Esophagus (tissue), 2 donors: ENCODE results near the gene ZP1. TPM values are rescaled to one million over a fixed set of nuclear protein-coding genes. Genes with fewer than 3 reads are reported as not detected.

Experiments used
- H3K27ac ChIP-seq, 2 donors: one replicate each; pipeline ENCODE4 v1.5.1; 2013; ENCODE audit warnings: low read depth in 2 of 2, mild to moderate bottlenecking in 2 of 2, inconsistent platforms in 1 of 2, low read length in 1 of 2, moderate library complexity in 1 of 2
- H3K27me3 ChIP-seq, 2 donors: one replicate each; pipeline ENCODE4 v1.6.1; 2013; ENCODE audit warnings: low read length in 2 of 2, control low read depth in 1 of 2, mild to moderate bottlenecking in 1 of 2; ENCODE audit not compliant: insufficient read depth in 2 of 2, control insufficient read depth in 1 of 2
- H3K36me3 ChIP-seq, 2 donors: one replicate each; pipeline ENCODE4 v1.6.1; 2013; ENCODE audit warnings: low read length in 1 of 2; ENCODE audit not compliant: control insufficient read depth in 2 of 2, insufficient read depth in 2 of 2
- H3K4me1 ChIP-seq, 2 donors: one replicate each; pipeline ENCODE4 v1.6.1; 2013; ENCODE audit warnings: low read length in 1 of 2; ENCODE audit not compliant: control insufficient read depth in 2 of 2, insufficient read depth in 2 of 2
- H3K4me3 ChIP-seq, 2 donors: one replicate each; pipeline ENCODE4 v1.5.1; 2013; ENCODE audit warnings: low read length in 2 of 2, mild to moderate bottlenecking in 2 of 2, low read depth in 1 of 2, moderate library complexity in 1 of 2
- H3K9me3 ChIP-seq, 2 donors: one replicate each; pipeline ENCODE4 v1.6.1; 2013; ENCODE audit warnings: mild to moderate bottlenecking in 2 of 2, low read depth in 1 of 2, low read length in 1 of 2, moderate library complexity in 1 of 2; ENCODE audit not compliant: control insufficient read depth in 2 of 2, insufficient read depth in 1 of 2
- WGBS, 2 donors: extraction: QIAGEN DNeasy Blood & Tissue Kit; methylation state at CpG; one replicate each; pipeline ENCODE4 v1.1.7; 2013; 5-methylcytosine and 5-hydroxymethylcytosine counted together
- polyA plus RNA-seq, 2 donors: library from polyadenylated mRNA; stranded (reverse); fragments of 200-250 nt; gene quantifications; one replicate each; pipeline ENCODE4 v1.2.3, GENCODE V29; 2013
- donor health status: healthy with polysubstance abuse.
- donor health status: Bipolar disorder and iron deficiency.

ZP1 gene
- polyA plus RNA-seq, 2 donors: 0.06 to 0.08 TPM

DNA sequence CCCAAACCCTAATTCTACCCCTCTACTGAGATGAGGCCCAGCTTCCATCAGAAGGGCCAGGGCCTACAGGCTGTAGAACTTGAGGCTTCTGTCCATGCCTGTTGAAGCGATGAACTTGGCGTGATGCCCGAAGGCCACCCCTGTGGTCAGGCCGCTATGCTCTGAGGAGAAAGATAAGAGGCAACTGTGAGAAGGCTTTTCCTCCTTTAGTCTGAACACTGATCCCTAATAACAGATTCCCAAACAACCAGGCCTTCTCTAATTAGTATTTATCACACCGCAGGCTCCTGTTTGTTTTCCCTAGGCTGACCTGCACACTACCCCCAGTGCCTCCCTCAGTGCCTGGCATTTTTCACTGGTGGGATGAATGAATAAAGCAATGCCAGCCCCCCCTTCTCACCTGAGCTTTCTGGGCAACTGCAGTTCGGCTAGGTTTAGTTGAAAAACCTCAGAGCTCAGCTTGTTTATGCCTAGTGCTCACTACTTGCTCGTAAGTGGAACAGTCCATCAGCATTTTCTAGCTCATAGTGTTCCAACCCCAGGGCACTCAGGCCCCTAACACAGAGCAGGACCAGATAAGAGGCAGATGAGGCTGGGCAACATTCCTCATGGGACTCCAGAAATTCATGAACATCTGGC is 23.9 kb downstream of the ZP1 start:
- no peaks in the 10 kb centered on the region for H3K9me3 ChIP-seq
- H3K4me3 ChIP-seq: no peak overlapping the region
- no peaks in the 10 kb centered on the region for H3K4me1 ChIP-seq
- 79 to 83% methylated on average over 7 of the region's 7 CpGs for WGBS, 2 donors
- peaks cover 6 to 11% of the 10 kb centered on the region in 2 donors for H3K36me3 ChIP-seq
- no peaks in the 10 kb centered on the region for H3K27me3 ChIP-seq
- H3K27ac ChIP-seq: no peak overlapping the region

DNA sequence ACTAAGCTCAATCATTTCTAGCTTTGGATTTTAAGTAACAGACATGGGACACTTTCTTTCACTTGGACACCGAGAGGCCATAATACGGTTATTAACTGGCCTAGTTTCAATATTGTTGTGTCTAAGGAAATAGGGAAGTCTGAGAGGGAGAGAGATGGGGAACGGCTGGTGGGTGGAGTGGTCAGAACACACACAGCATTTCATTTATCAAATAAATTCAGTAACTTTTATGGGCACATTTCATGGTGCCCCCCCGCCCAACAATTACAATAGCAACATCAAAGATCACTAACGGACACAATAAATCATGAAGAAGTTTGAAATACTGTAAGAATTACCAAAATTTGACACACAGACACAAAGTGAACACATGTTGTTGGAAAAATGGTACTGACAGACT is 28.3 kb downstream of the ZP1 start:
- H3K4me1 ChIP-seq: no peaks in the 10 kb centered on the region
- H3K27ac ChIP-seq: no peak overlapping the region
- H3K27me3 ChIP-seq: no peaks in the 10 kb centered on the region
- no peaks in the 10 kb centered on the region for H3K9me3 ChIP-seq
- 84 to 91% methylated on average over 5 of the region's 5 CpGs for WGBS, 2 donors
- H3K36me3 ChIP-seq: peaks cover 22 to 36% of the 10 kb centered on the region in 2 donors
- H3K4me3 ChIP-seq: no peak overlapping the region

GRCh38 chr11:60897496-60897895 is 30.2 kb downstream of the ZP1 start:
- H3K36me3 ChIP-seq: peaks cover 31 to 45% of the 10 kb centered on the region in 2 donors
- WGBS, 2 donors: 87 to 89% methylated on average over 4 of the region's 4 CpGs
- H3K27ac ChIP-seq: no peak overlapping the region
- H3K27me3 ChIP-seq: no peaks in the 10 kb centered on the region
- no peak overlapping the region for H3K4me3 ChIP-seq
- H3K9me3 ChIP-seq: no peaks in the 10 kb centered on the region
- H3K4me1 ChIP-seq: no peaks in the 10 kb centered on the region

DNA sequence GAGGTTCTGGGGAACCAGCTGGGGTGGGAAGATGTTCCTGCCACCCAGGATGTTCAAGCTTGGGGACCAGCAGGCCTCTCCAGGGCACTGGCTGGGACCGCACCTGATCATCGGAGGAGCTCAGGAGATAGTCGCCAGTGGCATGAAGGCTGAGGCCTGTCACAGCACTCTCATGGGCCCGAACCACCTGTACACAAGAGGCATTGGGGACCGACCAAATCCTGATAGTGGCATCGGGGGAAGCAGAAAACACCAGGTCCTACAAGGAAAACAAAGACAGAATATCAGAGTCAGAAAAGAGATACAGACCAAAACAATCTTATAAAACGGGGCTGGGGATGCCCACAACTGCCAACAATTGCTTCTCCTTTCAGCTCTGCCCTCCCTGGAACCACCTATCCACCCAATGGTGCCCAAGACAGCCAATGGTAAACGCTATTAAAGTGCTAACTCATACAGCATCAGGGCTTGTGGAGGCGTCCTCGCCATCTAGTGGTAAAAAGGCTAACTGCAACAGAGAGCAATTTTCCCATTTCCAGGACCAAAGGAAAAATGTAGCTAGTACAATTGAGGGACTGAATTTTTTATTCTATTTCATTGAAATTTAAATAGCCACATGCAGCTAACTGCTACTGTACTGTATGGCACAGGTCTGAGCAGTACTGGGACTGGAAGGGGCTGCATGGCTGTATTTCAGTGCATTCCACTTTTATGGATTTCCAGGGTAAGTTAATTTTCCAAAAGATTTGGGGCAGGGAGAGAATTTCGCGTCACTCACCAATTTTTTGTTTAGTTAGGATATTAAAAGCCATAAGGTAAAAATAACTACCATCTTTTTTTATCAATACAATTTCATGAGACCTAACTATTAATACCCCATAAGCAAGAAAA is 31.9 kb downstream of the ZP1 start:
- WGBS, 2 donors: 59% methylated on average over 12 of the region's 12 CpGs
- peaks cover 31 to 57% of the 10 kb centered on the region in 2 donors for H3K36me3 ChIP-seq
- no peak overlapping the region for H3K4me3 ChIP-seq
- no peaks in the 10 kb centered on the region for H3K4me1 ChIP-seq
- no peak overlapping the region for H3K27ac ChIP-seq
- no peaks in the 10 kb centered on the region for H3K9me3 ChIP-seq
- H3K27me3 ChIP-seq: no peaks in the 10 kb centered on the region

DNA sequence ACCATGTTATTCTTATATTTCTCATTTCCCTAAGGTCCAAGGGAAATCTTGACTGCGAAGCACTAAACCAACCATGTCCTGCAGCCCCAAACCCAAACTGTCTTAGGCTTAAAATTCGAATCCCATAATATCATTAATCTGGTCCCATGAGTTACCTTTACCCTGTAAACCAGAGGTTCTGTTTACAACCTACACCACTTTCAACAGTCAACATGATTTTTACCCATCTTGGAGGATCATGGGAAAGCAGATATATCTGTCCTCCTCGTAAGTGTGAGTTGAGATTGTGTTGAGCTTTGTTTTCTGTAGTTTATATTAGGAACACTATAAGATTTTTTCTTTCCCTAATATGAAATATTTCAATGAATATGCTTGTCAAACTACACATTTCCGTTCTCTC is 32.6 kb downstream of the ZP1 start:
- no peak overlapping the region for H3K4me3 ChIP-seq
- no peaks in the 10 kb centered on the region for H3K9me3 ChIP-seq
- no peak overlapping the region for H3K27ac ChIP-seq
- H3K4me1 ChIP-seq: no peaks in the 10 kb centered on the region
- 69 to 72% methylated on average over 4 of the region's 4 CpGs for WGBS, 2 donors
- peaks cover 28 to 57% of the 10 kb centered on the region in 2 donors for H3K36me3 ChIP-seq
- H3K27me3 ChIP-seq: no peaks in the 10 kb centered on the region

DNA sequence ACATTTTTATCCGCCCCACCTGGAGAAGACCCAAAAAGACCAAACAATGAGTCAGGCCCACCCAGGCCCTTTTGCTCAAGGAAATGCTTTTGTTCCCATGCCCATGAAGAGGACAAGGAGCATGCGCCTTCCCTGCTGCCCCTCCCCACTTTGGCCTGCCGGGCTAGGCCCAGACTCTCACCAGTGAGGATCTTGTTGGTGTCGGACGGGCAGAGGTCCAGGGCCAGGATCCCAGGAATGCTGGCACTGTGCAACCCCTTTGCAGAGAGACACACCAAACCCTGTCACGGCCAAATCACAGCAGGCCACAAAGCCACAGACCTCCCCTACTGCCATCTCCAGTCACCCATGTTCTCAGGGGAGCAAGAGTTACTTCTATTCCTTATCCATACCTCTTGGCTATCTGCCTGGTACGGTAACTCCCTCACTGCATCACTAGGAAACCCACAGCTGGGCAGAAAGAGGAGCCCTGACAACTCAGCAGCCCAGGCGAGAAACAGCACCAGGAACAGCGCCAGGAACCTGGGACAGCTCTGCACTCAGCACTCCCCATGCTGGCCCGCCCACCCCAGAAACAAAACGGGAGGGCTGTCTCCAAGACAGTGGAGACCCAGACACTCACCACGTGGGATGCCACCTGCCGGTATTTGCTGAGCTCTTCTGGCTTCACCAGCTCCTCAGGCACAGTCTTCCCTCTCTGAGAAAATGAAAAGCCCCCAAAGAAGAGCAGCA is 33.5 kb downstream of the ZP1 start:
- H3K36me3 ChIP-seq: peaks cover 25 to 57% of the 10 kb centered on the region in 2 donors
- no peaks in the 10 kb centered on the region for H3K27me3 ChIP-seq
- H3K27ac ChIP-seq: no peak overlapping the region
- no peaks in the 10 kb centered on the region for H3K9me3 ChIP-seq
- H3K4me3 ChIP-seq: no peak overlapping the region
- WGBS, 2 donors: 80 to 88% methylated on average over 13 of the region's 13 CpGs
- H3K4me1 ChIP-seq: no peaks in the 10 kb centered on the region

- H3K27me3 ChIP-seq: no peaks in the 10 kb centered on the region
- 89 to 93% methylated on average over 11 of the region's 11 CpGs for WGBS, 2 donors
- H3K27ac ChIP-seq: no peak overlapping the region
- no peaks in the 10 kb centered on the region for H3K9me3 ChIP-seq
- no peak overlapping the region for H3K4me3 ChIP-seq
- H3K36me3 ChIP-seq: peaks cover 19 to 48% of the 10 kb centered on the region in 2 donors
- no peaks in the 10 kb centered on the region for H3K4me1 ChIP-seq
These were observed 35.3 kb downstream of the ZP1 start for GRCh38 chr11:60902625-60903024.

DNA sequence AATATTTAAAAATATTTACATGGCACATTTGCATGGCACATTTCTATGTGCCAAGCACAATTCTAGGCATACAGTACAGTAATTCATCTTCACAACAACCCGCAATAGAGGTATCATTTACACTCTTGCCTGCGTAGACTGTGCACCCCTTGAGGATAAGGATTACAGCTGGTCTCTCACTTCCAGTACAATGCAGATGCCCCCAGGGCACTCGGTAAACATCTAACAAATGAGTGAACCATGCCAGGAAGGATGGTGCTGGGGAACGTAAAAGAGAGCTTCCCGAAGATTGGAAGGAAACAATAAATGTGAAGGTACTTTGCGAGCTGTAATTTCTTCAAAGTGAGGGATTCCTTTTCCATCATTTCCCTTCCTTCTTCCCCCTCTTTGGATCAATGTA is 37.7 kb downstream of the ZP1 start:
- no peaks in the 10 kb centered on the region for H3K4me1 ChIP-seq
- peak overlapping the region in 1 of 2 donors; percentile 72 for H3K4me3 ChIP-seq
- H3K36me3 ChIP-seq: peaks cover 9 to 33% of the 10 kb centered on the region in 2 donors
- 27 to 39% methylated on average over 6 of the region's 6 CpGs for WGBS, 2 donors
- no peaks in the 10 kb centered on the region for H3K9me3 ChIP-seq
- H3K27ac ChIP-seq: no peak overlapping the region
- no peaks in the 10 kb centered on the region for H3K27me3 ChIP-seq

- Histone ChIP-seq H3K27me3 (no peaks in the 10 kb centered on the region), H3K36me3 (peaks cover 9 to 28% of the 10 kb centered on the region in 2 donors), H3K4me1 (no peaks in the 10 kb centered on the region), H3K27ac (peak overlapping the region; percentile 90 to 93), H3K4me3 (peak overlapping the region; percentile 72 to 96), H3K9me3 (no peaks in the 10 kb centered on the region)
- WGBS, 2 donors: 5% methylated on average over 16 of the region's 16 CpGs
These were observed 38.3 kb downstream of the ZP1 start for GRCh38 chr11:60905551-60906113.
